Endodermal cell (in vitro differentiated cells): ENCODE data around the gene EPAS1. TPM values are rescaled to one million over a fixed set of nuclear protein-coding genes. Genes with fewer than 3 reads are reported as not detected.

ENCODE experiments used
- DNase-seq: peaks from one replicate; pipeline ENCODE4 v3.0.0-alpha.2; 2017
- H3K27ac ChIP-seq: 2 replicates; pipeline ENCODE4 v1.5.1; 2013; ENCODE audit warnings: mild to moderate bottlenecking, low read depth, low read length, moderate library complexity
- H3K27me3 ChIP-seq: 2 replicates; pipeline ENCODE4 v1.6.1; 2013; ENCODE audit warnings: mild to moderate bottlenecking, low read length, moderate library complexity; ENCODE audit not compliant: insufficient read depth, control insufficient read depth, poor library complexity, severe bottlenecking
- H3K36me3 ChIP-seq: 2 replicates; pipeline ENCODE4 v1.7.0; 2013; ENCODE audit warnings: mild to moderate bottlenecking, low read length, moderate library complexity; ENCODE audit not compliant: control insufficient read depth, insufficient read depth
- H3K4me1 ChIP-seq: one replicate; pipeline ENCODE4 v1.7.0; 2013; ENCODE audit warnings: low read length; ENCODE audit not compliant: control insufficient read depth, insufficient read depth
- H3K4me3 ChIP-seq: 2 replicates; pipeline ENCODE4 v1.5.1; 2013; ENCODE audit warnings: mild to moderate bottlenecking, low read length, moderate library complexity
- H3K9ac ChIP-seq: 2 replicates; pipeline ENCODE4 v1.6.1; 2013; ENCODE audit warnings: mild to moderate bottlenecking, low read length, moderate library complexity; ENCODE audit not compliant: poor library complexity, severe bottlenecking; ENCODE audit errors: extremely low read depth
- H3K9me3 ChIP-seq: 2 replicates; pipeline ENCODE4 v1.6.1; 2013; ENCODE audit warnings: mild to moderate bottlenecking, low read length, moderate library complexity; ENCODE audit not compliant: control insufficient read depth
- H3K27ac Mint-ChIP-seq: 2 replicates; pipeline ENCODE4 v1.8.0; 2020; ENCODE audit warnings: mixed read lengths
- H3K27me3 Mint-ChIP-seq: 2 replicates; pipeline ENCODE4 v1.8.0; 2021; ENCODE audit warnings: mild to moderate bottlenecking, mixed read lengths; ENCODE audit not compliant: insufficient read depth
- H3K36me3 Mint-ChIP-seq: 2 replicates; pipeline ENCODE4 v1.8.0; 2020; ENCODE audit warnings: low read depth, mixed read lengths
- H3K4me1 Mint-ChIP-seq: 2 replicates; pipeline ENCODE4 v1.8.0; 2020; ENCODE audit warnings: mixed read lengths
- H3K4me3 Mint-ChIP-seq: 2 replicates; pipeline ENCODE4 v1.8.0; 2020; ENCODE audit warnings: mild to moderate bottlenecking, moderate library complexity, mixed read lengths
- H3K9me3 Mint-ChIP-seq: 2 replicates; pipeline ENCODE4 v1.8.0; 2020; ENCODE audit warnings: mild to moderate bottlenecking, mixed read lengths
- CTCF ChIP-seq: fragments of 200-600 bp; sonication (generic); conservative IDR thresholded peaks from 2 replicates; pipeline ENCODE4 v1.5.0; 2021; ENCODE audit warnings: antibody characterized with exemption, mild to moderate bottlenecking
- WGBS, 2 experiments: methylation state at CpG; one replicate each; pipeline versions ENCODE4 v1.1.5 to v1.1.7; 2013; ENCODE audit warnings: missing lambda C conversion rate in 2 of 2, mixed read lengths in 1 of 2; ENCODE audit not compliant: insufficient coverage in 1 of 2, insufficient read length in 1 of 2; 5-methylcytosine and 5-hydroxymethylcytosine counted together
- total RNA-seq, 2 donors: library from RNA; stranded (reverse); fragmentation: NEBNext Ultra II Directional in 1 of 2; extraction: Animal tissue kit (Norgen Biotek cat#: 25700) in 1 of 2; gene quantifications; 2 replicates in 1 of 2; 3 replicates in 1 of 2; pipeline ENCODE4 v1.2.1, GENCODE V29; 2021

The EPAS1 gene
- total RNA-seq, 2 donors from 2014 or later = 1.2 to 1.9 TPM

GRCh38 chr2:46328829-46329228 lies 31.6 kb downstream of the EPAS1 start:
- no peaks in the 10 kb centered on the region for H3K9me3 Mint-ChIP-seq
- H3K27ac Mint-ChIP-seq = no peak overlapping the region
- no peak overlapping the region for H3K27ac ChIP-seq
- no peaks in the 10 kb centered on the region for H3K9me3 ChIP-seq
- no peak overlapping the region for H3K4me3 Mint-ChIP-seq
- peaks cover 4% of the 10 kb centered on the region for H3K4me1 ChIP-seq
- no peak overlapping the region for H3K9ac ChIP-seq
- no peak for DNase-seq
- H3K36me3 ChIP-seq = no peaks in the 10 kb centered on the region
- peaks cover 23% of the 10 kb centered on the region for H3K27me3 Mint-ChIP-seq
- no peaks in the 10 kb centered on the region for H3K36me3 Mint-ChIP-seq
- peaks cover 14% of the 10 kb centered on the region for H3K27me3 ChIP-seq
- H3K4me1 Mint-ChIP-seq = peaks cover 21% of the 10 kb centered on the region
- WGBS, 2 experiments = 97% methylated on average over 1 of the region's 1 CpG; no CpG with 5 or more reads in 1 of the 2 experiments
- no peak for TF ChIP-seq CTCF
- H3K4me3 ChIP-seq = no peak overlapping the region

- H3K4me3 ChIP-seq = no peak overlapping the region
- peaks cover 15% of the 10 kb centered on the region for H3K27me3 ChIP-seq
- peaks cover 4% of the 10 kb centered on the region for H3K4me1 ChIP-seq
- H3K36me3 Mint-ChIP-seq = no peaks in the 10 kb centered on the region
- TF ChIP-seq CTCF = no peak
- H3K4me1 Mint-ChIP-seq = peaks cover 21% of the 10 kb centered on the region
- H3K9me3 ChIP-seq = no peaks in the 10 kb centered on the region
- H3K4me3 Mint-ChIP-seq = no peak overlapping the region
- no peaks in the 10 kb centered on the region for H3K9me3 Mint-ChIP-seq
- H3K27ac ChIP-seq = no peak overlapping the region
- H3K27ac Mint-ChIP-seq = no peak overlapping the region
- WGBS, 2 experiments = 82 to 91% methylated on average over 11 to 13 of the region's 13 CpGs
- no peak for DNase-seq
- H3K36me3 ChIP-seq = no peaks in the 10 kb centered on the region
- peaks cover 25% of the 10 kb centered on the region for H3K27me3 Mint-ChIP-seq
- no peak overlapping the region for H3K9ac ChIP-seq
Measured at GRCh38 chr2:46329340-46329739, 32.1 kb downstream of the EPAS1 start.

- H3K4me1 ChIP-seq = peaks cover 4% of the 10 kb centered on the region
- H3K27ac Mint-ChIP-seq = no peak overlapping the region
- H3K27ac ChIP-seq = no peak overlapping the region
- H3K27me3 Mint-ChIP-seq = peaks cover 25% of the 10 kb centered on the region
- no peaks in the 10 kb centered on the region for H3K9me3 Mint-ChIP-seq
- H3K27me3 ChIP-seq = peaks cover 14% of the 10 kb centered on the region
- H3K9me3 ChIP-seq = no peaks in the 10 kb centered on the region
- no peaks in the 10 kb centered on the region for H3K36me3 ChIP-seq
- no peak overlapping the region for H3K9ac ChIP-seq
- H3K36me3 Mint-ChIP-seq = no peaks in the 10 kb centered on the region
- DNase-seq = no peak
- WGBS, 2 experiments = 93 to 96% methylated on average over 6 to 7 of the region's 7 CpGs
- H3K4me1 Mint-ChIP-seq = peaks cover 23% of the 10 kb centered on the region
- no peak for TF ChIP-seq CTCF
- H3K4me3 Mint-ChIP-seq = no peak overlapping the region
- H3K4me3 ChIP-seq = no peak overlapping the region
Measured at GRCh38 chr2:46329803-46330775, 32.9 kb downstream of the EPAS1 start.
